IMR-90 (cell line): ENCODE results near the gene TSSK2. TPM values are rescaled to one million over a fixed set of nuclear protein-coding genes. Genes with fewer than 3 reads are reported as not detected.

Experiments used
- ATAC-seq: fragments of 200-7000 bp; cut with Tn5 transposase; 2 replicates; pipeline ENCODE4 v1.9.1; 2020; ENCODE audit warnings: low read depth, mild to moderate bottlenecking, moderate library complexity
- BruUV-seq: library from RNA; stranded (reverse); fragments of 400-500 nt; replicated peaks from 2 replicates; lab custom pipeline; 2021; lab: Mats Ljungman, UMichigan
- CTCF ChIA-PET: fragments of 300-600 bp; formaldehyde crosslinking; extraction: SDS; loops from one replicate; lab custom pipeline; 2021; ENCODE audit warnings: antibody characterized with exemption; lab: Yijun Ruan, JAX
- POLR2A ChIA-PET: fragments of 300-600 bp; sonication (Branson Sonifier 250); formaldehyde crosslinking; loops from one replicate; lab custom pipeline; 2022; ENCODE audit warnings: antibody characterized with exemption; ENCODE audit not compliant: unreplicated experiment; lab: Charles Lee
- DNase-seq: peaks from one replicate; pipeline ENCODE4 v3.0.0; 2013
- H2AFZ ChIP-seq: replicated peaks from 2 replicates; pipeline ENCODE3; 2013; ENCODE audit warnings: low read length, mild to moderate bottlenecking; ENCODE audit not compliant: poor library complexity
- H2AK5ac ChIP-seq: 2 replicates; pipeline ENCODE4 v1.6.1; 2013; ENCODE audit warnings: low read depth, low read length, inconsistent platforms
- H2AK9ac ChIP-seq: replicated peaks from 2 replicates; pipeline ENCODE3; 2013; ENCODE audit warnings: mild to moderate bottlenecking, low read depth, low read length, moderate library complexity; ENCODE audit not compliant: poor library complexity
- H2BK120ac ChIP-seq: 2 replicates; pipeline ENCODE4 v1.6.1; 2013; ENCODE audit warnings: low read depth, low read length, inconsistent platforms
- H2BK15ac ChIP-seq: 3 replicates; pipeline ENCODE4 v1.6.1; 2013; ENCODE audit warnings: low read depth, low read length, inconsistent platforms
- H2BK20ac ChIP-seq: 2 replicates; pipeline ENCODE4 v1.6.1; 2013; ENCODE audit warnings: low read depth, mild to moderate bottlenecking, inconsistent platforms, low read length, moderate library complexity
- H2BK5ac ChIP-seq: 2 replicates; pipeline ENCODE4 v1.6.1; 2013; ENCODE audit warnings: mild to moderate bottlenecking, low read depth, low read length, inconsistent platforms; ENCODE audit not compliant: poor library complexity, severe bottlenecking
- H3K14ac ChIP-seq: replicated peaks from 2 replicates; pipeline ENCODE4 v1.6.1; 2013; ENCODE audit warnings: low read depth, low read length, inconsistent platforms
- H3K18ac ChIP-seq: 2 replicates; pipeline ENCODE4 v1.6.1; 2013; ENCODE audit warnings: low read depth, low read length, control low read depth
- H3K23ac ChIP-seq: 2 replicates; pipeline ENCODE4 v1.6.1; 2013; ENCODE audit warnings: low read depth, low read length, inconsistent platforms
- H3K27ac ChIP-seq: 2 replicates; pipeline ENCODE4 v1.5.1; 2013; ENCODE audit warnings: mild to moderate bottlenecking, control low read depth, low read length; ENCODE audit not compliant: insufficient read depth
- H3K27me3 ChIP-seq: 2 replicates; pipeline ENCODE4 v1.6.1; 2013; ENCODE audit warnings: low read length; ENCODE audit not compliant: control insufficient read depth, insufficient read depth
- H3K36me3 ChIP-seq: 2 replicates; pipeline ENCODE4 v1.6.1; 2013; ENCODE audit warnings: low read length, mixed read lengths; ENCODE audit not compliant: control insufficient read depth, insufficient read depth
- H3K4ac ChIP-seq: 2 replicates; pipeline ENCODE4 v1.6.1; 2013; ENCODE audit warnings: low read depth, low read length, inconsistent platforms
- H3K4me1 ChIP-seq: 2 replicates; pipeline ENCODE4 v1.6.1; 2013; ENCODE audit warnings: low read length, mixed read lengths; ENCODE audit not compliant: control insufficient read depth, insufficient read depth
- H3K4me2 ChIP-seq: 2 replicates; pipeline ENCODE4 v1.6.1; 2013; ENCODE audit warnings: low read depth, mild to moderate bottlenecking, control low read depth, low read length, moderate library complexity
- H3K4me3 ChIP-seq: 2 replicates; pipeline ENCODE4 v1.5.1; 2013; ENCODE audit warnings: low read depth, mild to moderate bottlenecking, control low read depth, low read length, moderate library complexity; ENCODE audit not compliant: insufficient read depth
- H3K56ac ChIP-seq: 2 replicates; pipeline ENCODE4 v1.6.1; 2013; ENCODE audit warnings: low read length, inconsistent platforms; ENCODE audit not compliant: insufficient read depth; ENCODE audit errors: extremely low read depth
- H3K79me1 ChIP-seq, 2 experiments: 2 replicates each; pipeline ENCODE4 v1.6.1; 2013; ENCODE audit warnings: low read length in 2 of 2, inconsistent platforms in 1 of 2, low read depth in 1 of 2
- H3K9ac ChIP-seq: 2 replicates; pipeline ENCODE4 v1.6.1; 2013; ENCODE audit warnings: low read depth, low read length, control low read depth
- H3K9me1 ChIP-seq: 2 replicates; pipeline ENCODE4 v1.6.1; 2013; ENCODE audit warnings: low read length, inconsistent platforms; ENCODE audit not compliant: insufficient read depth
- H3K9me3 ChIP-seq: 2 replicates; pipeline ENCODE4 v1.6.1; 2013; ENCODE audit warnings: low read length; ENCODE audit not compliant: control insufficient read depth, insufficient read depth
- H4K20me1 ChIP-seq: 2 replicates; pipeline ENCODE4 v1.6.1; 2013; ENCODE audit warnings: low read length, inconsistent platforms; ENCODE audit not compliant: insufficient read depth
- H4K5ac ChIP-seq: 2 replicates; pipeline ENCODE4 v1.6.1; 2013; ENCODE audit warnings: mild to moderate bottlenecking, low read depth, low read length, control low read depth
- H4K8ac ChIP-seq, 2 experiments: 2 replicates each; pipeline ENCODE4 v1.6.1; 2013; ENCODE audit warnings: low read depth in 2 of 2, low read length in 2 of 2, control low read depth in 1 of 2, inconsistent platforms in 1 of 2
- H4K91ac ChIP-seq: 2 replicates; pipeline ENCODE4 v1.6.1; 2013; ENCODE audit warnings: low read depth, low read length, inconsistent platforms; ENCODE audit not compliant: insufficient read depth
- RAD21 ChIP-seq: IDR thresholded peaks from 2 replicates; pipeline ENCODE4 v1.6.1; 2012; ENCODE audit warnings: low read length, improper control_type of control experiment
- USF2 ChIP-seq: fragments of 150-350 bp; IDR thresholded peaks from 2 replicates; pipeline ENCODE4 v1.6.1; 2017; ENCODE audit warnings: mild to moderate bottlenecking, antibody characterized with exemption, low read length, low read depth
- WGBS, 2 experiments: methylation state at CpG; one replicate each; pipeline versions ENCODE4 v1.1.5 to v1.1.7; 2013; ENCODE audit warnings: missing lambda C conversion rate in 2 of 2; ENCODE audit not compliant: insufficient read length in 1 of 2; ENCODE audit errors: extremely low coverage in 2 of 2; 5-methylcytosine and 5-hydroxymethylcytosine counted together
- dilution Hi-C: fragments of 300-500 bp; cut with HindIII; formaldehyde crosslinking; loops from one replicate; pipeline ENCODE4 v1.14.3; 2018; ENCODE audit warnings: low sequenced_read_pairs; ENCODE audit not compliant: unreplicated experiment
- in situ Hi-C: fragments of 300-500 bp; cut with MboI; formaldehyde crosslinking; loops from 3 replicates; pipeline ENCODE4 v1.14.3; 2019; ENCODE audit warnings: low sequenced_read_pairs, inconsistent platforms, mixed read lengths
- intact Hi-C: fragments of 100-400 bp; cut with micrococcal nuclease; formaldehyde crosslinking; loops from 2 replicates; pipeline ENCODE4 v1.10.0; 2022
- polyA plus RNA-seq, 3 experiments: library from polyadenylated mRNA; depleted of rRNA; stranded (reverse); fragments of >200 nt; gene quantifications; 2 replicates each; pipeline ENCODE4 v1.2.3, GENCODE V29; 2012; ENCODE audit warnings: low replicate concordance in 1 of 3
- total RNA-seq: library from RNA; depleted of rRNA; stranded (reverse); fragments of >200 nt; gene quantifications from 2 replicates; pipeline ENCODE4 v1.2.3, GENCODE V29; 2012

TSSK2 gene
- total and polyA plus RNA-seq, 2 of the 4 experiments (the other 2 are of a cell fraction): not detected

DNA sequence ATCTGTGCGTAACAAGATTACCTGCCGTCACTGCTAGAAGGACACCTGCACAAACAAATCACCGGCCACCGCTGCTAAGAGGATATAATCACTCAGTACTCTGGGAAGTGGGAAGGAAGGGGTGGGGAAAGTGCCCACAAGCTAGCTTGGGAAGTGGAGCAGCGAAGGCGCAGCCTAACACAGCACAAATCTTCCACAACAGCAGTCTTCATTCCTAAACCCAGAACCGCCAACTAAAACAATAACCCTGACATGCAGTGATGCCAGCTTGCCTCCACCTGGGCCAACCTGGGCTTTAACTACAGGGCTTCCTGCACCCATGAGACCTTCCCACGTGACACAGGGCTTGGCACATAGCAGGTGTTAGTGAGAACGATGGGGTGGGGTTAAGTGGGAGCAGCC is 14.0 kb upstream of the TSSK2 start:
- no peak overlapping the region for H4K8ac ChIP-seq
- no peak overlapping the region for H3K27ac ChIP-seq
- H2AK5ac ChIP-seq: no peak overlapping the region
- in situ Hi-C loops: no loop called here
- no peaks in the 10 kb centered on the region for H3K27me3 ChIP-seq
- no peak overlapping the region for H3K18ac ChIP-seq
- no peak overlapping the region for H4K91ac ChIP-seq
- no peak overlapping the region for H2BK20ac ChIP-seq
- no peak overlapping the region for H3K23ac ChIP-seq
- intact Hi-C loops: no loop called here
- peaks cover 46% of the 10 kb centered on the region for H3K9me1 ChIP-seq
- dilution Hi-C loops: no loop called here
- no peak overlapping the region for H2AFZ ChIP-seq
- H3K4ac ChIP-seq: no peak overlapping the region
- H2BK120ac ChIP-seq: no peak overlapping the region
- H3K9ac ChIP-seq: no peak overlapping the region
- WGBS, 2 experiments: 100% methylated on average over 1 of the region's 9 CpGs; no CpG with 5 or more reads in 1 of the 2 experiments
- H3K4me3 ChIP-seq: no peak overlapping the region
- peaks cover 36 to 82% of the 10 kb centered on the region in 2 experiments for H3K79me1 ChIP-seq
- no peak overlapping the region for H2AK9ac ChIP-seq
- H4K20me1 ChIP-seq: peaks cover 86% of the 10 kb centered on the region
- DNase-seq (no peak), ATAC-seq (no peak)
- BruUV-seq: no TSS peak
- no peak overlapping the region for H2BK5ac ChIP-seq
- no peak overlapping the region for H3K56ac ChIP-seq
- peaks cover 6% of the 10 kb centered on the region; the same call in 1 of the 2 replicates for H3K36me3 ChIP-seq
- H4K5ac ChIP-seq: no peak overlapping the region
- no peak overlapping the region for H3K14ac ChIP-seq
- H3K4me2 ChIP-seq: no peak overlapping the region
- no peak overlapping the region for H2BK15ac ChIP-seq
- POLR2A ChIA-PET: no interaction called here
- H3K4me1 ChIP-seq: peaks cover 12% of the 10 kb centered on the region
- CTCF ChIA-PET: no interaction called here
- no peaks in the 10 kb centered on the region for H3K9me3 ChIP-seq
- TF ChIP-seq USF2 (no peak), RAD21 (no peak)
